Keratinocyte (primary cell): ENCODE data around the gene FNDC11. TPM values are rescaled to one million over a fixed set of nuclear protein-coding genes. Genes with fewer than 3 reads are reported as not detected.

Experiments used
- DNase-seq: peaks from one replicate; pipeline ENCODE4 v3.0.0-alpha.2; 2011; ENCODE audit warnings: low read depth, missing footprints, low spot score
- FAIRE-seq: peaks from 2 replicates; lab custom pipeline; 2011; peaks lifted over from hg19 to GRCh38; lab: Jason Lieb, UNC
- H2AFZ ChIP-seq: 2 replicates; pipeline ENCODE4 v1.6.0; 2012; ENCODE audit warnings: low read length, control low read depth, inconsistent platforms; ENCODE audit not compliant: control insufficient read depth
- H3K27ac ChIP-seq: 2 replicates; pipeline ENCODE4 v1.5.1; 2011; ENCODE audit warnings: low read length; ENCODE audit not compliant: control insufficient read depth, insufficient read depth
- H3K27me3 ChIP-seq: 3 replicates; pipeline ENCODE4 v1.6.0; 2011; ENCODE audit warnings: low read length; ENCODE audit not compliant: control insufficient read depth, insufficient read depth; ENCODE audit errors: extremely low read depth
- H3K36me3 ChIP-seq, 2 experiments: 2 replicates in 1 of 2; 3 replicates in 1 of 2; pipeline ENCODE4 v1.5.1; 2011; ENCODE audit warnings: low read length in 2 of 2, mild to moderate bottlenecking in 1 of 2; ENCODE audit not compliant: control insufficient read depth in 2 of 2, insufficient read depth in 2 of 2; ENCODE audit errors: extremely low read depth in 1 of 2
- H3K4me1 ChIP-seq: 3 replicates; pipeline ENCODE4 v1.5.1; 2011; ENCODE audit warnings: low read length; ENCODE audit not compliant: control insufficient read depth, insufficient read depth; ENCODE audit errors: extremely low read depth
- H3K4me2 ChIP-seq: 3 replicates; pipeline ENCODE4 v1.6.0; 2011; ENCODE audit warnings: low read depth, low read length; ENCODE audit not compliant: control insufficient read depth, insufficient read depth; ENCODE audit errors: extremely low read depth
- H3K4me3 ChIP-seq, 3 experiments: fragments of 200-600 bp in 1 of 3; sonication (generic) in 1 of 3; 2 replicates in 2 of 3; 3 replicates in 1 of 3; pipeline ENCODE4 v1.5.1; 2011 to 2016; ENCODE audit warnings: low read length in 3 of 3, mild to moderate bottlenecking in 3 of 3, control low read depth in 2 of 3, inconsistent platforms in 1 of 3, low read depth in 1 of 3, mixed read lengths in 1 of 3, mixed run types in 1 of 3, moderate library complexity in 1 of 3; ENCODE audit not compliant: control insufficient read depth in 2 of 3, insufficient read depth in 2 of 3; ENCODE audit errors: extremely low read depth in 1 of 3
- H3K79me2 ChIP-seq: 2 replicates; pipeline ENCODE4 v1.6.0; 2012; ENCODE audit warnings: low read length; ENCODE audit not compliant: control insufficient read depth, insufficient read depth
- H3K9ac ChIP-seq: 3 replicates; pipeline ENCODE4 v1.6.0; 2011; ENCODE audit warnings: low read length; ENCODE audit not compliant: control insufficient read depth, insufficient read depth; ENCODE audit errors: extremely low read depth
- H3K9me1 ChIP-seq: 3 replicates; pipeline ENCODE4 v1.6.0; 2011; ENCODE audit warnings: low read length; ENCODE audit not compliant: control insufficient read depth, insufficient read depth; ENCODE audit errors: extremely low read depth
- H3K9me3 ChIP-seq: 2 replicates; pipeline ENCODE4 v1.5.1; 2012; ENCODE audit warnings: low read depth, low read length; ENCODE audit not compliant: control insufficient read depth
- H4K20me1 ChIP-seq: 3 replicates; pipeline ENCODE4 v1.6.0; 2011; ENCODE audit warnings: low read length; ENCODE audit not compliant: control insufficient read depth, insufficient read depth; ENCODE audit errors: extremely low read depth
- EZH2 ChIP-seq: IDR thresholded peaks from one replicate; pipeline ENCODE4 v1.6.1; 2012; ENCODE audit warnings: inconsistent platforms, mild to moderate bottlenecking, low read length, moderate library complexity
- dilution Hi-C: fragments of 300-500 bp; cut with MboI; formaldehyde crosslinking; loops from one replicate; pipeline ENCODE4 v1.7.0; 2020; ENCODE audit warnings: low sequenced_read_pairs; ENCODE audit not compliant: extremely low pct_ligation_motif_present
- polyA plus RNA-seq, 5 experiments: library from polyadenylated mRNA; depleted of rRNA in 3 of 5; stranded (reverse) in 3 of 5; stranded (forward) in 1 of 5; unstranded in 1 of 5; fragments of >200 nt; gene quantifications; 1 replicate in 1 of 5; 2 replicates in 3 of 5; 3 replicates in 1 of 5; pipeline versions ENCODE4 v1.2.1 to v1.2.3, GENCODE V29; 2011 to 2012; ENCODE audit warnings: missing spikeins in 2 of 5, low read depth in 1 of 5, low replicate concordance in 1 of 5
- TF ChIP-seq, protein P1 (sequence below), 3 experiments: IDR thresholded peaks in 1 of 3; conservative IDR thresholded peaks in 1 of 3; optimal IDR thresholded peaks in 1 of 3; 2 replicates in 2 of 3; 3 replicates in 1 of 3; pipeline versions ENCODE3 to v1.5.1; 2011; ENCODE audit warnings: low read length in 3 of 3, mild to moderate bottlenecking in 3 of 3, moderate library complexity in 2 of 3, control low read depth in 1 of 3, inconsistent platforms in 1 of 3; ENCODE audit not compliant: insufficient read depth in 2 of 3; ENCODE audit errors: extremely low read depth in 1 of 3

The FNDC11 gene
- polyA plus RNA-seq, 1 donor (not counting 4 experiments of a cell fraction or from before 2014, with no cell fraction given), result 0.55 TPM

DNA sequence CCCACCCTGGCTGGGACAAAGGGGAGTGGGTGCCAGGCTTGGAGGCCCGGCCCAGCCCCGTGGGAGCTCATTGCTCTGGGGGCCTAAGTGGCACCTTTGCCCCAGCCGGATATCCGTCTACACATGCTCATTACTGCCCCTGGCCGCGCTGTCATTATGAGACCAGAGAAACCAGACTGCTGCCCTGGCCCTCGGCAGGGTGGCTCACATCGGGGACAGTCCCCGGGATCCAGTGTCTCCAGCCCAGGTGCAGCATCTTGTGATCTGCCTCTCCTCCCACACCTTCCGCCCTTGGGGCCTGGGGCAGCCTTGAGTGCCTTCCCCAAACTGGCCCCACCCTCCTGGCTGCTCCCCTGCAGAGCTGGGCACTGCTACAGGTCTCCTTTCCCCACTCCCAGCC is 11.3 kb upstream of the FNDC11 start:
- H3K27ac ChIP-seq, result no peak overlapping the region
- H3K27me3 ChIP-seq, result no peaks in the 10 kb centered on the region
- H4K20me1 ChIP-seq, result no peaks in the 10 kb centered on the region
- TF ChIP-seq EZH2, result no peak
- TF ChIP-seq, protein P1, sequence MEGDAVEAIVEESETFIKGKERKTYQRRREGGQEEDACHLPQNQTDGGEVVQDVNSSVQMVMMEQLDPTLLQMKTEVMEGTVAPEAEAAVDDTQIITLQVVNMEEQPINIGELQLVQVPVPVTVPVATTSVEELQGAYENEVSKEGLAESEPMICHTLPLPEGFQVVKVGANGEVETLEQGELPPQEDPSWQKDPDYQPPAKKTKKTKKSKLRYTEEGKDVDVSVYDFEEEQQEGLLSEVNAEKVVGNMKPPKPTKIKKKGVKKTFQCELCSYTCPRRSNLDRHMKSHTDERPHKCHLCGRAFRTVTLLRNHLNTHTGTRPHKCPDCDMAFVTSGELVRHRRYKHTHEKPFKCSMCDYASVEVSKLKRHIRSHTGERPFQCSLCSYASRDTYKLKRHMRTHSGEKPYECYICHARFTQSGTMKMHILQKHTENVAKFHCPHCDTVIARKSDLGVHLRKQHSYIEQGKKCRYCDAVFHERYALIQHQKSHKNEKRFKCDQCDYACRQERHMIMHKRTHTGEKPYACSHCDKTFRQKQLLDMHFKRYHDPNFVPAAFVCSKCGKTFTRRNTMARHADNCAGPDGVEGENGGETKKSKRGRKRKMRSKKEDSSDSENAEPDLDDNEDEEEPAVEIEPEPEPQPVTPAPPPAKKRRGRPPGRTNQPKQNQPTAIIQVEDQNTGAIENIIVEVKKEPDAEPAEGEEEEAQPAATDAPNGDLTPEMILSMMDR (optimal IDR thresholded peaks at IDR 0.05 in 1 of 3, IDR thresholded peaks at IDR 0.05 in 1 of 3, conservative IDR thresholded peaks at IDR 0.05 in 1 of 3; ENCODE audit: extremely low read depth in 1 of 3, insufficient read depth in 2 of 3, low read length in 3 of 3), result no peak
- peaks cover 47% of the 10 kb centered on the region for H3K4me1 ChIP-seq
- no peaks in the 10 kb centered on the region for H3K9me1 ChIP-seq
- no peaks in the 10 kb centered on the region for H3K9me3 ChIP-seq
- DNase-seq, result no peak
- no peak overlapping the region for H3K9ac ChIP-seq
- H3K36me3 ChIP-seq, result no peaks in the 10 kb centered on the region
- no peak overlapping the region for H2AFZ ChIP-seq
- dilution Hi-C loops, result no loop called here
- H3K79me2 ChIP-seq, result no peaks in the 10 kb centered on the region
- no peak overlapping the region for H3K4me2 ChIP-seq
- no peak overlapping the region for H3K4me3 ChIP-seq
- FAIRE-seq, result no peak

DNA sequence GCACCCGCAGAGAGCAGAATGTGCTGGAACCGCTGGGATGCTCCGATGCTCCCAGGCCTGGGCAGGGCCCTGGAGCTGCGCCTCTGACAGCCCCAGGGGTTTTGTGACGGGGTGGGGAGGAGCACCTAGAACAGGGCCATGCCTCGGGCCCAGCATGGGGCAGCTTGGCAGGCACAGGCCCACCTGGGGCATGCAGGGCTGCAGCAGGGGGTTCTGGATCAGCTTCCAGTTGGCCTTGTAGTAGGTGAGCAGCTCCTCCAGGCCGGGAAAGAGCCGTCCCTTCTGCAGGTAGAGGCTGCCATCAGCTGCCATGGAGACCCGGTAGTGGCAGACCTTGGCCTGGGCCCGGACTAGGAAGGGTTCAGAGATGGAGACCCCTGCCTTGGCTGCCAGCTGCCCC is 10.8 kb upstream of the FNDC11 start:
- Histone ChIP-seq H3K27ac (no peak overlapping the region), H3K9me1 (no peaks in the 10 kb centered on the region), H3K9ac (no peak overlapping the region), H3K27me3 (peaks cover under 1% of the 10 kb centered on the region), H3K9me3 (no peaks in the 10 kb centered on the region), H3K4me2 (no peak overlapping the region), H3K4me3 (no peak overlapping the region), H2AFZ (no peak overlapping the region), H4K20me1 (no peaks in the 10 kb centered on the region), H3K4me1 (peaks cover 46% of the 10 kb centered on the region), H3K36me3 (no peaks in the 10 kb centered on the region), H3K79me2 (no peaks in the 10 kb centered on the region)
- dilution Hi-C loops, result no loop called here
- no peak for FAIRE-seq
- no peak for DNase-seq
- TF ChIP-seq, protein P1 (optimal IDR thresholded peaks at IDR 0.05 in 1 of 3, IDR thresholded peaks at IDR 0.05 in 1 of 3, conservative IDR thresholded peaks at IDR 0.05 in 1 of 3; ENCODE audit: extremely low read depth in 1 of 3, insufficient read depth in 2 of 3, low read length in 3 of 3), result no peak
- TF ChIP-seq EZH2, result no peak
